Measurements from ENCODE around the gene GNAT3. TPM values are rescaled to one million over a fixed set of nuclear protein-coding genes. Genes with fewer than 3 reads are reported as not detected.

The GNAT3 gene
- total and polyA plus RNA-seq, 2 of the 8 experiments (the other 6 are each of a cell fraction or from before 2014, with no cell fraction given): not detected

GRCh38 chr7:80498481-80499349 is 13.1 kb downstream of the GNAT3 start:
- Histone ChIP-seq H2BK5ac (ENCODE audit: low read depth, low read length) (no peak overlapping the region), H4K8ac (ENCODE audit: extremely low read depth, insufficient read depth, low read length) (no peak overlapping the region), H3K18ac (ENCODE audit: extremely low read depth, low read length) (no peak overlapping the region), H3K4me3 (ENCODE audit: extremely low read depth in 1 of 4, insufficient read depth in 2 of 4, low read depth in 3 of 4, low read length in 4 of 4) (no peak overlapping the region), H3K4me1 (replicated peaks in 1 of 4; ENCODE audit: control insufficient read depth in 3 of 4, insufficient read depth in 4 of 4, low read length in 3 of 4) (no peaks in the 10 kb centered on the region), H3K4ac (replicated peaks; ENCODE audit: insufficient read length, low read depth, low read length) (no peak overlapping the region), H3K9me3 (ENCODE audit: insufficient read depth in 2 of 2, low read depth in 1 of 2, low read length in 1 of 2) (no peaks in the 10 kb centered on the region), H3K23ac (ENCODE audit: insufficient read length) (no peak overlapping the region), H3K9ac (replicated peaks in 1 of 4; ENCODE audit: extremely low read depth in 1 of 4, low read depth in 3 of 4, low read length in 3 of 4) (no peak overlapping the region), H3K79me1 (ENCODE audit: low read depth, low read length) (no peaks in the 10 kb centered on the region), H3K36me3 (ENCODE audit: control insufficient read depth in 2 of 4, insufficient read depth in 4 of 4, low read length in 3 of 4) (no peaks in the 10 kb centered on the region), H2BK120ac (replicated peaks; ENCODE audit: low read depth, low read length) (no peak overlapping the region), H2BK20ac (ENCODE audit: low read length) (no peak overlapping the region), H2BK15ac (ENCODE audit: low read length) (no peak overlapping the region), H3K14ac (ENCODE audit: insufficient read length) (no peak overlapping the region), H2BK12ac (ENCODE audit: low read depth, low read length) (no peak overlapping the region), H3K27ac (ENCODE audit: low read depth, low read length) (no peak overlapping the region), H3K79me2 (ENCODE audit: control insufficient read depth in 1 of 2, insufficient read depth in 2 of 2, low read length in 2 of 2) (no peaks in the 10 kb centered on the region), H3K56ac (replicated peaks; ENCODE audit: insufficient read length, low read depth, low read length) (no peak overlapping the region), H4K20me1 (replicated peaks in 1 of 2; ENCODE audit: control insufficient read depth in 1 of 2, insufficient read depth in 2 of 2, low read length in 2 of 2) (no peaks in the 10 kb centered on the region), H3K23me2 (ENCODE audit: low read depth, low read length) (no peaks in the 10 kb centered on the region; the same call in 1 of the 2 replicates), H4K5ac (ENCODE audit: insufficient read length, low read depth, low read length) (no peak overlapping the region), H2AK5ac (ENCODE audit: low read depth, low read length) (no peak overlapping the region), H2AFZ (ENCODE audit: low read length) (no peak overlapping the region), H3K27me3 (replicated peaks in 1 of 4; ENCODE audit: control insufficient read depth in 3 of 4, extremely low read depth in 1 of 4, insufficient read depth in 3 of 4, low read length in 3 of 4) (no peaks in the 10 kb centered on the region), H3K4me2 (ENCODE audit: insufficient read depth in 1 of 2, low read depth in 2 of 2, low read length in 2 of 2) (no peak overlapping the region), H4K91ac (replicated peaks; ENCODE audit: insufficient read length, low read length) (no peak overlapping the region)
- no peak for FAIRE-seq
- DNase-seq (ENCODE audit: low read depth in 1 of 2, low spot score in 2 of 2): no peak
- WGBS, 2 experiments (ENCODE audit: extremely low coverage in 1 of 2, insufficient coverage in 1 of 2, insufficient read length in 1 of 2, insufficient replicate concordance in 2 of 2, low coverage in 1 of 2, low lambda C conversion rate in 2 of 2, missing lambda C conversion rate in 1 of 2): 89% methylated on average over 4 of the region's 4 CpGs; no CpG with 5 or more reads in 1 of the 2 experiments
- POLR2A ChIA-PET (ENCODE audit: partially characterized antibody): no interaction called here
- CTCF ChIA-PET (ENCODE audit: partially characterized antibody): no interaction called here
- no peak for TF ChIP-seq ASH2L (IDR thresholded peaks at IDR 0.05; ENCODE audit: low read length)

Measured in H1 (cell line).